AG08395 (cell line): Measurements from ENCODE around the gene EPS8.

ENCODE experiments used
- DNase-seq: peaks from one replicate; pipeline ENCODE4 v3.0.0; 2012; ENCODE audit warnings: mixed read lengths, low spot score

EPS8 gene

DNA sequence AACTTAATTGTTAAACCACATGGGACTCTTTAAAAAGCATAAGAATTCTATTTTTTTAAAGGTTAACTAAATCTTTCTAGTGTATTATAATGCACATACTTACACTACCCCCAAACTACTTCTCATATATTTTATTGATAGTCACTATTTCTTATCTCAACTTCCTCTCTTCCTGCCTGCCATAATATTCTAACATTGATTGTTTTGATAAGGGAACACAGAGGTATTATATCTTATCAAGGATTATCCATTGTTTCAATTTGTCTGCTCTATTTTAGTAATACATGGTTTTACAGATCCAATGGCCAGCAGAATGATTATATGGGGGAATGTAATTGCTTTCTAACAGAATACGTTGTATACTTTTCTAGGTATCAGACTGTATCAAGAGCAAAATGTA, 98.9 kb downstream of the EPS8 start:
- no peak for DNase-seq

GRCh38 chr12:15689751-15690191, 99.4 kb downstream of the EPS8 start:
- DNase-seq: no peak

DNA sequence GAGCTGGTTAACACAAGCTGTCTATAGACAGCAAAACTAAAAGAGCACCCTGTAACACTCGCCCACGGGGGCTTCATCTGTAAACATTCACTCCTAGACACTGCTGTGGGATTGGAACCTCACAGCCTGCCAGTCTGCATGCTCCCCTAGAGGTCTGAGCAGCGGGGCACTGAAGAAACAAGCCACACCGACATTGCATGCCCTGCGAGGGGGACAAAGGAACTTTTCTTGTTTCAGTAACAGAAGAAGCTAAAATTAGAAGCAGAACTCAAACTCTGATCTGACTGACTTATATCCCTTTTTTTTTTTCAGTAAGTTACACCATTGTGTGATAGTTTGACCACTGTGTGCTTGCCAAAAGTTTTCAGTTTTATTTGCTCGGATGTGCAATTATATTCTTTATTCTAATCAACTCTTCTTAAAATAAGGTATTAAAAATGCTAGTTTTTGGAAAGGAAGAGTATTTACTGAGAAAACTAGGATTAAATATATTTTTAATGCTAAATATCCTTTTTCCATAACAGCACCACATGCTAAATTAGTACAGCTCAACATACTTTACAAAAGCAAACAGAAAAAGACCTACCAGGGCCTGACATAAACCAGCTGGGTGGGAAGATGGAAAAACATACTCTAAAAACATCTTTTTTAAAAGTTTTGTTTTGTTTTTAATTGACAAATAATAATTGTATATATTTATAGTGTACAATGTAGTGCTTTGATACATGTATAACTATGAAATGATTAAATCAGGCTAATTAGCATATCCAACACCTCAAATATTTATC, 100.2 kb downstream of the EPS8 start:
- DNase-seq: no peak

DNA sequence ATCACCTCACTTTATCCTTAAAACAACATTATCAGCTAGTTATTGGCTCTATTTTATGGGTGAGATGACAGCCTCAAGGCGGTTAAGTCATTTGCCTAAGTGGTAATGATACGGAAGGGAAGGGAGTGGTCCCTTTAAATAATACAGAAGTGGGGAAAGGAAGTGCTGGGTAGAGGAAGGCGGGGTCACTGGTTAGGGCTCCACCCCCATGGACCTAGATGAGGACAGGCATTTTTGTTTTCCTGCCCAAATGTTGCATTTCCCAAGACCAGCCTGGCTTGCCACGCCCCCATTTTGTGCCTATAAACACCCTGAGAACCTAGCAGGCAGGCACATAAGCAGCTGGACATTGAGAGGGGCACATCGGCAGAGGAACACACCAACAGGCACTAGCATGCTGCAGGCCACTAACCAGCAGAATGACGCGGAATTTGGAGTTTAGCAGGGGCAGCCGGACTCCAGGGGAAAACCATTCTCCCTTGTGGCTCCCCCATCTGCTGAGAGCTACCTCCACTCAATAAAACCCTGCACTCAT, 100.9 kb downstream of the EPS8 start:
- DNase-seq: no peak

GRCh38 chr12:15687583-15687982, 101.6 kb downstream of the EPS8 start:
- DNase-seq: no peak

DNA sequence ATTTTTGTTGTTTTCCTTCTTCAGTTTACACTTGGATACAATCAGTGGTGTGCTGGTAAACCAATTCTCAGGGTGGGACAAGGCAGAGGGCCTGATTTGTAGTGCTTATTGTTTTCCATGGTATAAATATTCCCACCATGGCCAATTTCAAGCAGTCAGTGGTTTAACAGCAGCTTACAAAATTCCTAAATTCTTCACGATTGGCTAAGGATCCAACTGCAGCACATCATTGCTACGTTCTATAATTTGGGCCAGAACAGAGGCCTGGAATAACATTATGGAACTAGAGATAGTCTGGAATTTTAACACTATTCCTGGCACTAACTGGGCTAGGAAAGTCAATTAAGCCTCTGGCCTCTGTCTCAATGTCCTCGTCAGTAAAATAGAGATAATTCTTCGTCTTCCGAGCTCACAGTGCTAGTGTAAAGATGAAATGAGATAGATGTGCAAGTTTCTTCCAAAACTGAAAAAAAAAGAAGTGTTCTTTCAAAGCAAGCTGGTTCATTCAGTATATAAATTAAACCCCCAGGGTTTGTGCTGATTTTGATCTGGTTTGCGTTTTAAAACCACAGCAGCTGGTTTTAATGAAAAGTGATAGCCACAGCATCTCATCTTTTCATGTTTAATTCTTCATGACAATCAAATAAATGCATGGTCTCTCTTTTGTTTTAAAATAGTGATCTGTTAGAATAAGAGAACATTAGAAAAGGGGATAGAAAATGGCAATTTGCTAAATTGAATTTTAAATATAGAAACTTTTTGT, 104.1 kb downstream of the EPS8 start:
- no peak for DNase-seq

DNA sequence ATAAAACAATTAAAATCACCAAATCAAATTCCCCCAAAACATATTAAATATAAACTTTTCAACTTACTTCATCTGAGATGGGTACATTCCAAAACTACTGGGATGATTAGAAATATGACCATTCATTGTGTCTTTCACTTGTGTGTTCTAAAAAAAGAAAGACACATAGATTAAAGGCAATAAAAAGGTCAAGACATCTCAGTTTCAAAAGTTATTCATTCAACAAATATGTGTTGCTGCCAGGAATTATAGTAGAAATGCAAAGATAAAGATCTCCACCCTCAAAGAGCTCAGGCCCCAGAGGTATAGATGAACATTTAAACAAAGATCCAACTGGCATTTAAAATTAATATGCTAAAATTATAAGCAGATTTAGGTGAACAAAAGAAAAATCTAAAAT, 106.4 kb downstream of the EPS8 start:
- no peak for DNase-seq

DNA sequence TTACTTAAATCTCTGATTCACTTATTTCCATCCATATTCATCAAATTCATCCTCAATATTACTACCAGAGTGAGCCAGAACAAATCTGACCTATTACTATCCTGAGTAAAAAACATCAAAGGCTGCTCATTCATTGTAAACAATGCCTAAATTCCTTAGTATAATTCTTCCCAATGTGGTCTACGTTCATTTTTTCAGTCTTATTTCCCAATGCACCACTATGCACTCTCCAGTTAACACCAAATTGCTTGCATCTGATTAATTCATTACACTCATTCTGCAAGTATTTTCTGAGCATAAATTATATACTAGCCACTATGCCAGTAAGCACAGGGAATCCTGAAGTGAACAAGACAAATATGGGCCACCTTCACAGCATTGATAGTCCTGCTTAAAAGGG, 110.0 kb downstream of the EPS8 start:
- peak; percentile 49 for DNase-seq

GRCh38 chr12:15677726-15678201, 111.4 kb downstream of the EPS8 start:
- no peak for DNase-seq

GRCh38 chr12:15677228-15677627, 112.0 kb downstream of the EPS8 start:
- no peak for DNase-seq

GRCh38 chr12:15672671-15673270, 116.4 kb downstream of the EPS8 start:
- DNase-seq: no peak

GRCh38 chr12:15670756-15671155, 118.4 kb downstream of the EPS8 start:
- DNase-seq: no peak

GRCh38 chr12:15669256-15669948, 119.8 kb downstream of the EPS8 start:
- DNase-seq: peak; percentile 13

DNA sequence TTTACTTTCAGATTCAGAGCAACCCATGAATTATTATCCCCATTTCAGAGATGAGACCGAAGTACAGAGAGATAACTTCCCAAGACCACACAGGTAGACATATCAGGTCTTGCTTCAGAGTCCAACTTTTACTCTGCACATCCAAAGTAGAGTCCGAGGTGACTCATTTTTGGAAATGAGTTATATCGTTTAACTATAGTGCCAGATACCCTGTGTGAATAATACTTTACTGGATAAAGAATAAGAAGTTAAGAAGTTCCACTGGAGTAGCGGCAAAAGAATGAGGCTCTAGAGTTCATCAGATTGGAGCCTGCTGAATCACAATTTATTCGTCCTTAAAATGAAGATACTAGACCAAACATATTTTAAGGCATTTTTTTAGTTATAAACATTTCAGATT, 124.7 kb downstream of the EPS8 start:
- DNase-seq: no peak

DNA sequence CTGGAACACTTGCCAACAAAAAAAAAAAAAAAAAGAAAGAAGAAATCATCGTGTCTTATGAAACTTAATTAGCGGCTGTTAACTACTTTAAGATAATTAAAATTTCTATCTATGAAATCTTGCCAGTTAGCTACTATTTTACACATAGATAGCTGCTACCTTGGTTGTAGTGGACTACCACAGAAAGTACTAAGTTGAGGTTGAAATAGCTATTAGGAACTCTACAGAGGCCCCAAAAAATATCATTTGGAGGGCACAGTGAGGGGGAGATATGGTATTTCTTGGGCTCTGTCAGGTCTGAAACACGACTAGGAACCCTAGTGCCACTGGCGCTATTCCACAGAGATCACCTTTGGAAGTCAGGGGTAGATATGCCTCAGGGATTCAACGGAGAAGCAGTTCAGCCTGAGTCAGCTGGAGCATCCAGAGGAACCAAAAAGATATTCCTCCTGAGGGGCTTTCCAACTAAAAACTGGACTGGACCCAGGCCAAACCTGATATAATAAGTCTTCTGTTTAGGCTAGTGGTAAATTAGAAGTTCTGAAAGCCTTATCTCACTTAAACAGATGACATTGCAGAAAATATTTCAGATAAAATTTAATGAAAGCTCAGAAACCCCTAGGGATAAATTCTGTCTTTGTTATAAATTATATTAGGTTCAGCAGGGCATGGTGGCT, 126.1 kb downstream of the EPS8 start:
- DNase-seq: no peak

GRCh38 chr12:15662303-15662980, 126.7 kb downstream of the EPS8 start:
- DNase-seq: peak; percentile 86

GRCh38 chr12:15651371-15651770, 137.8 kb downstream of the EPS8 start:
- DNase-seq: no peak

GRCh38 chr12:15650399-15651128, 138.6 kb downstream of the EPS8 start:
- no peak for DNase-seq

DNA sequence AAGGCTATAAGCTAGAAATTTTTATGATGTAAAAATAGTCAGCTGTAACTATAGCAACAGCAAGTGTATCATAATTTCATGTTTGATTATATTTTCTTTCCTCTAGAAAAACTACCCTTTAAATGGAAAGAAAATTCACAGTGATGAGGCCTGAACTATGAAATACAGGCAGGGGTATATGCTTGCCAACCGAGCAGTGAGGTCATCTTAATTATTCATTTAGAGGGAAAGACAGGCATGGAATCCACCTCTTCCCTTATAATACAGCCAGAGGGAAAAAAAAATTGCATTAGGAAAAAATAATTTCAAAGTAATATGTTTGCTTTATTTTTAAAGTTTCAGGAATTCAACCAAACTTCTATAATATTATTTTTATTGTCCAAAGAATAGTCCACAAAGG, 139.8 kb downstream of the EPS8 start:
- DNase-seq: no peak

DNA sequence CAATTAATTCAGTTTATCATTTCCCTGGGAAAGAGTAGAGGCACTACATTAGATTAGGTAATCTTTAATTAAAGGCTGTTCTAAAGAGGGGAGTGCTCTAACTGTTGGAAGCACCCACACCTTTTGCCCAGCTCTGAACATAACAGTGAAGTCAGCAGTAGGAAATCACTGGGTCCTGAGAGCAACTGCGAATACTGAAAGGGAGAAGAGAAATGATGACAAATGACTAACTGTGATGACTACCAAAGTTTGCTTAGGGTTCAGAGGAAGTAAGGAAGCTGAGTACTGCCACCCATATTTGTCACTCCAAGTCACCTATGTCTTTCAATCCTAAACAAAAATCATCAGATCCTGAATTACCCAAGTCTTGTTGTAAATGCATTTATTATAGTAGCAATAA, 140.6 kb downstream of the EPS8 start:
- no peak for DNase-seq
